Smooth muscle cell (in vitro differentiated cells): Measurements from ENCODE around the gene KLHL7. TPM values are rescaled to one million over a fixed set of nuclear protein-coding genes. Genes with fewer than 3 reads are reported as not detected.
"Not testable (repeated sequence)": the region's sequence is repeated elsewhere in the genome, so short reads cannot be mapped to it uniquely, and the experiment has no call there.

ENCODE experiments used
- DNase-seq: peaks from one replicate; lab custom pipeline; 2025; ENCODE audit not compliant: unreplicated experiment; lab: John Stamatoyannopoulos, UW
- H2AFZ ChIP-seq: fragments of 200-600 bp; sonication (generic); 2 replicates; pipeline ENCODE4 v1.6.0; 2016; ENCODE audit warnings: antibody characterized with exemption, low read depth, mild to moderate bottlenecking
- H3F3A ChIP-seq: fragments of 200-600 bp; sonication (generic); 2 replicates; pipeline ENCODE4 v1.6.0; 2017; ENCODE audit warnings: antibody characterized with exemption, low read depth
- H3K27ac ChIP-seq: fragments of 200-600 bp; sonication (generic); 2 replicates; pipeline ENCODE4 v1.5.1; 2016; ENCODE audit warnings: low read depth, mild to moderate bottlenecking
- H3K27me3 ChIP-seq: fragments of 200-600 bp; sonication (generic); 2 replicates; pipeline ENCODE4 v1.6.1; 2016; ENCODE audit warnings: low read depth, mild to moderate bottlenecking
- H3K36me3 ChIP-seq: fragments of 200-600 bp; sonication (generic); 2 replicates; pipeline ENCODE4 v1.5.1; 2016; ENCODE audit warnings: low read depth
- H3K4me1 ChIP-seq: fragments of 200-600 bp; sonication (generic); 2 replicates; pipeline ENCODE4 v1.5.1; 2016; ENCODE audit warnings: low read depth
- H3K4me2 ChIP-seq: fragments of 200-600 bp; sonication (generic); 2 replicates; pipeline ENCODE4 v1.6.0; 2016; ENCODE audit warnings: mild to moderate bottlenecking
- H3K4me3 ChIP-seq: fragments of 200-600 bp; sonication (generic); 2 replicates; pipeline ENCODE4 v1.5.1; 2016; ENCODE audit warnings: mild to moderate bottlenecking
- H3K79me2 ChIP-seq: fragments of 200-600 bp; sonication (generic); 2 replicates; pipeline ENCODE4 v1.6.0; 2016; ENCODE audit warnings: low read depth, mild to moderate bottlenecking
- H3K9ac ChIP-seq: fragments of 200-600 bp; sonication (generic); 2 replicates; pipeline ENCODE4 v1.6.0; 2016; ENCODE audit warnings: low read depth
- H3K9me3 ChIP-seq: fragments of 200-600 bp; sonication (generic); replicated peaks from 2 replicates; pipeline ENCODE4 v1.5.1; 2016; ENCODE audit warnings: low read depth
- H4K20me1 ChIP-seq: fragments of 200-600 bp; sonication (generic); 2 replicates; pipeline ENCODE4 v1.6.0; 2016; ENCODE audit warnings: low read depth
- WGBS: methylation state at CpG from one replicate; pipeline ENCODE4 v1.1.7; 2016; ENCODE audit warnings: low lambda C conversion rate; 5-methylcytosine and 5-hydroxymethylcytosine counted together
- polyA plus RNA-seq: library from polyadenylated mRNA; unstranded; fragments of >200 nt; fragmentation: Nextera tagmentation; extraction: Ambion mirVana; gene quantifications from 2 replicates; pipeline ENCODE4 v1.2.1, GENCODE V29; 2016
- total RNA-seq: library from RNA; depleted of rRNA; stranded (reverse); fragments of >200 nt; gene quantifications from 2 replicates; pipeline ENCODE4 v1.2.3, GENCODE V29; 2014
- TF ChIP-seq, protein P1 (sequence below): fragments of 200-600 bp; sonication (generic); IDR thresholded peaks from 2 replicates; pipeline ENCODE4 v1.5.1; 2017; ENCODE audit warnings: borderline replicate concordance, mild to moderate bottlenecking, antibody characterized with exemption; ENCODE audit not compliant: insufficient read depth, poor library complexity, severe bottlenecking

KLHL7 gene
- total and polyA plus RNA-seq, 2 experiments from 2014 or later = 40.1 to 56.4 TPM

DNA sequence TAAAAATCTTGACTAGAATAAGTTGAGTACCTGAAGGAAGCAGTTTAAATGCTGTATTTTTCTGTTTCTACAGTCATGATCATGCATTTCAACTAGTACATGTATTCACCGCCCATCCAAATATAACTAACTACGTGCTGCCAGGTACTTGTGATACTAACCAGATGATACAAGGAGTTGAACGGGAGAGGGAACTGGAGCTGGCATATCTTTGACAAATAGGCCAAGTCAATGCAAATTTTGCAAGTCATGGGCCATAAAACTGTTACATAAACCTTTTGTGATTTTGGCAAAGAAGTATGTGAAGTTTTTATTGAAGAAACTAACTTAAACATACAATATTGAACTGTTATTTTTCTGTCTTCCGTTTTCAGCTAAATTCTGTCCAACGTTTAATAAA is 90.7 kb downstream of the KLHL7 start:
- no peak for DNase-seq
- H3K79me2 ChIP-seq = no peaks in the 10 kb centered on the region
- TF ChIP-seq, protein P1, sequence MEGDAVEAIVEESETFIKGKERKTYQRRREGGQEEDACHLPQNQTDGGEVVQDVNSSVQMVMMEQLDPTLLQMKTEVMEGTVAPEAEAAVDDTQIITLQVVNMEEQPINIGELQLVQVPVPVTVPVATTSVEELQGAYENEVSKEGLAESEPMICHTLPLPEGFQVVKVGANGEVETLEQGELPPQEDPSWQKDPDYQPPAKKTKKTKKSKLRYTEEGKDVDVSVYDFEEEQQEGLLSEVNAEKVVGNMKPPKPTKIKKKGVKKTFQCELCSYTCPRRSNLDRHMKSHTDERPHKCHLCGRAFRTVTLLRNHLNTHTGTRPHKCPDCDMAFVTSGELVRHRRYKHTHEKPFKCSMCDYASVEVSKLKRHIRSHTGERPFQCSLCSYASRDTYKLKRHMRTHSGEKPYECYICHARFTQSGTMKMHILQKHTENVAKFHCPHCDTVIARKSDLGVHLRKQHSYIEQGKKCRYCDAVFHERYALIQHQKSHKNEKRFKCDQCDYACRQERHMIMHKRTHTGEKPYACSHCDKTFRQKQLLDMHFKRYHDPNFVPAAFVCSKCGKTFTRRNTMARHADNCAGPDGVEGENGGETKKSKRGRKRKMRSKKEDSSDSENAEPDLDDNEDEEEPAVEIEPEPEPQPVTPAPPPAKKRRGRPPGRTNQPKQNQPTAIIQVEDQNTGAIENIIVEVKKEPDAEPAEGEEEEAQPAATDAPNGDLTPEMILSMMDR = no peak
- no peaks in the 10 kb centered on the region for H3K27me3 ChIP-seq
- H3K9me3 ChIP-seq = no peaks in the 10 kb centered on the region
- WGBS = 89% methylated on average over 5 of the region's 5 CpGs
- H3F3A ChIP-seq = no peaks in the 10 kb centered on the region
- H3K27ac ChIP-seq = no peak overlapping the region
- H3K4me2 ChIP-seq = no peak overlapping the region
- H2AFZ ChIP-seq = no peak overlapping the region
- no peak overlapping the region for H3K9ac ChIP-seq
- H3K4me3 ChIP-seq = no peak overlapping the region
- H3K36me3 ChIP-seq = peaks cover 16% of the 10 kb centered on the region
- H3K4me1 ChIP-seq = no peaks in the 10 kb centered on the region
- H4K20me1 ChIP-seq = no peaks in the 10 kb centered on the region

GRCh38 chr7:23197745-23198144 is 92.2 kb downstream of the KLHL7 start:
- not testable (repeated sequence) for DNase-seq, H3K4me2 ChIP-seq, H3K27me3 ChIP-seq, H3K4me1 ChIP-seq, H2AFZ ChIP-seq, H3K4me3 ChIP-seq, H3K27ac ChIP-seq, H3K9me3 ChIP-seq, H4K20me1 ChIP-seq, H3K79me2 ChIP-seq, H3K9ac ChIP-seq, H3F3A ChIP-seq
- peaks cover 13% of the 10 kb centered on the region for H3K36me3 ChIP-seq
- WGBS = 93% methylated on average over 5 of the region's 5 CpGs

- Histone ChIP-seq H3K9me3 (no peaks in the 10 kb centered on the region), H3F3A (no peaks in the 10 kb centered on the region), H3K27me3 (no peaks in the 10 kb centered on the region), H3K27ac (no peak overlapping the region), H3K79me2 (no peaks in the 10 kb centered on the region), H3K4me1 (no peaks in the 10 kb centered on the region), H3K9ac (no peak overlapping the region), H3K36me3 (peaks cover 11% of the 10 kb centered on the region), H3K4me3 (no peak overlapping the region), H3K4me2 (no peak overlapping the region), H4K20me1 (no peaks in the 10 kb centered on the region), H2AFZ (no peak overlapping the region)
- WGBS = 97% methylated on average over 2 of the region's 2 CpGs
- DNase-seq = no peak
- TF ChIP-seq, protein P1 = no peak
Observed at GRCh38 chr7:23200331-23200730, 94.7 kb downstream of the KLHL7 start.

DNA sequence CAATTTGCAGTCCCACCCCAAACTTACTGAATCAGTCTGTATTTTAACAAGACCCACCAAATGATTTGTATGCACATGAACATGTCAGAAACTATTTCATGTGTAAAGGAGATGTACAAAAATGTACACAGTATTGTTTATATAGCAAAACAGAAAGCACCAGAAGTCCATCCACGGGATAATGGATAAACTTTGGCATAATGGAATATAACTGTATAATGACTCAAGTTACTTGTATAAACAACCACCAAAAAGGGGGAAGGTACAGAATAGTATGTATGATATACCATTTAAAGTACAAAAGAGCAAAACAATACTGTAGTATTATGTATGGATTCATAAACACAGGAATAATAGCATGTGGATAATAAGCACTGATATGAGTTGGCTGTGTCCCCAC is 98.7 kb downstream of the KLHL7 start:
- H3K4me2 ChIP-seq = no peak overlapping the region
- 100% methylated on average over 1 of the region's 1 CpG for WGBS
- H4K20me1 ChIP-seq = no peaks in the 10 kb centered on the region
- H3K79me2 ChIP-seq = no peaks in the 10 kb centered on the region
- no peak overlapping the region for H2AFZ ChIP-seq
- peaks cover 11% of the 10 kb centered on the region for H3K36me3 ChIP-seq
- no peak overlapping the region for H3K27ac ChIP-seq
- no peaks in the 10 kb centered on the region for H3K9me3 ChIP-seq
- no peak for DNase-seq
- TF ChIP-seq, protein P1 = no peak
- H3F3A ChIP-seq = no peaks in the 10 kb centered on the region
- H3K4me1 ChIP-seq = no peaks in the 10 kb centered on the region
- no peaks in the 10 kb centered on the region for H3K27me3 ChIP-seq
- H3K4me3 ChIP-seq = no peak overlapping the region
- no peak overlapping the region for H3K9ac ChIP-seq
